Tracheal epithelial cell (primary cell): ENCODE results near the gene MYO9A. TPM values are rescaled to one million over a fixed set of nuclear protein-coding genes. Genes with fewer than 3 reads are reported as not detected.

ENCODE experiments used
- total RNA-seq: library from RNA; depleted of rRNA; stranded (reverse); fragments of >200 nt; gene quantifications from 2 replicates; pipeline ENCODE4 v1.2.1, GENCODE V29; 2014

MYO9A gene, protein sequence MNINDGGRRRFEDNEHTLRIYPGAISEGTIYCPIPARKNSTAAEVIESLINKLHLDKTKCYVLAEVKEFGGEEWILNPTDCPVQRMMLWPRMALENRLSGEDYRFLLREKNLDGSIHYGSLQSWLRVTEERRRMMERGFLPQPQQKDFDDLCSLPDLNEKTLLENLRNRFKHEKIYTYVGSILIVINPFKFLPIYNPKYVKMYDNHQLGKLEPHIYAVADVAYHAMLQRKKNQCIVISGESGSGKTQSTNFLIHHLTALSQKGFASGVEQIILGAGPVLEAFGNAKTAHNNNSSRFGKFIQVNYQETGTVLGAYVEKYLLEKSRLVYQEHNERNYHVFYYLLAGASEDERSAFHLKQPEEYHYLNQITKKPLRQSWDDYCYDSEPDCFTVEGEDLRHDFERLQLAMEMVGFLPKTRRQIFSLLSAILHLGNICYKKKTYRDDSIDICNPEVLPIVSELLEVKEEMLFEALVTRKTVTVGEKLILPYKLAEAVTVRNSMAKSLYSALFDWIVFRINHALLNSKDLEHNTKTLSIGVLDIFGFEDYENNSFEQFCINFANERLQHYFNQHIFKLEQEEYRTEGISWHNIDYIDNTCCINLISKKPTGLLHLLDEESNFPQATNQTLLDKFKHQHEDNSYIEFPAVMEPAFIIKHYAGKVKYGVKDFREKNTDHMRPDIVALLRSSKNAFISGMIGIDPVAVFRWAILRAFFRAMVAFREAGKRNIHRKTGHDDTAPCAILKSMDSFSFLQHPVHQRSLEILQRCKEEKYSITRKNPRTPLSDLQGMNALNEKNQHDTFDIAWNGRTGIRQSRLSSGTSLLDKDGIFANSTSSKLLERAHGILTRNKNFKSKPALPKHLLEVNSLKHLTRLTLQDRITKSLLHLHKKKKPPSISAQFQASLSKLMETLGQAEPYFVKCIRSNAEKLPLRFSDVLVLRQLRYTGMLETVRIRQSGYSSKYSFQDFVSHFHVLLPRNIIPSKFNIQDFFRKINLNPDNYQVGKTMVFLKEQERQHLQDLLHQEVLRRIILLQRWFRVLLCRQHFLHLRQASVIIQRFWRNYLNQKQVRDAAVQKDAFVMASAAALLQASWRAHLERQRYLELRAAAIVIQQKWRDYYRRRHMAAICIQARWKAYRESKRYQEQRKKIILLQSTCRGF (N-terminal part only)
- total RNA-seq, result 32.3 and 38.6 TPM in 2 replicates

DNA sequence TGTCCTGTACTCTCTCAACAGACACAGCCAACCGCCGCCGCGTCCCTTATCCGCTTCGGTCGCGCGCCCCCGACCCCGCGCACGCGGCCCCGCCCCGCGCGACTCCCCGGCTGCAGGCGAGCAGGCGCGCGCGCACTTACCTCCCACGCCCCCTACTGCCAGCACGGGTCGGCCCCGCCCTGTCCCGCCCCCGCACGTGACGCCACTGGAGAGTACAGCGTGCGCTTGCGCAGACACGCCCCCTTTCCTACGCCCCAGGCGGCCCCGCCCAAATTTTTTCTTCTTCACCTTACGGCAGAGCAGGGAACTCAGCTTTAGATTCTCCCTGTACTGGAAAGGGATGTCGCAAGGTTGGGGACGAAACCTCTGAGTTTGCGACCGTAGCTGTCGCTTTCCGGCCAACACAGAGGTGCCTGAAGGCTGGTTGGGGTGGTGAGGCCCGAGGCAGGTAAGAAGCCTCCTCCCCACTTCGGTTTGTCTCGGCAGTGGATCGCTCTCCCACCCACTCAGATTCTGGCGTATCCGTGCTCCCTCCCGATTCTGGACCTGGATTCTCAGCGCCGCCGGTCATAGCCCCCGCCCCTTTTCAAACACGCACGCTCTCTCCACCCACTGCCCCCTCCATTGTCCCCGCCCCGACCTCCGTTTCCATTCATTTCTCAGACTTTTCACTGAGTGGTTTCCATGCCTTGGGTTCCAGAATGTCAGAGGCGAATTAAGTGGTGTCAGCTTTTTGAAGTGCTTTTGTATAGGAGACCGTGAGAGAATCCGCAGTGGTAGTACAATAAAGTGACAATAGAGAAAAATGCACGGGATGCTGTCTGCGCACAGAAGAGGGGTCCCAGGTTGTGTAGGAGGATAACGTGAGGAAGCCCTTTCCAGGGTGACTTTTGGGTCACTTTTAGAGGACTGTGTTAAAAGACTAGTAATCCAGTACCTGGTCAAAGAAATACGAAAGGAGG is at the start of gene MYO9A, which contains the start of gene SENP8:
MYO9A (minus strand) TSS at position 134 of the 962 bp plus-strand sequence. CDS start 71,587 bp downstream, outside the sequence.
SENP8 (plus strand) TSS at position 387 of the 962 bp plus-strand sequence. CDS start 21,221 bp downstream, outside the sequence.

GRCh38 chr15:71810256-71811035 is 307.5 kb downstream of the MYO9A start, which contains the start of gene NR2E3:
Gene NR2E3 (plus strand): TSS chr15:71810554. CDS start chr15:71810744, 190 bp downstream.

Other genes with a start within 250 kb of the MYO9A start
- gene SENP8, start 253 bp upstream of the MYO9A start, total RNA-seq, result 1.7 and 3.2 TPM in 2 replicates
- gene GRAMD2A, start 79.6 kb upstream of the MYO9A start, total RNA-seq, result 1.9 and 9.0 TPM in 2 replicates
- gene PKM, start 113.0 kb upstream of the MYO9A start, total RNA-seq, result 1,386 and 1,957 TPM in 2 replicates
- gene PARP6, start 154.4 kb upstream of the MYO9A start, total RNA-seq, result 20.9 and 22.9 TPM in 2 replicates
- 0.21 and 0.24 TPM in 2 replicates for gene CELF6, start 202.0 kb upstream of the MYO9A start, total RNA-seq